OCI-LY7 (cell line): ENCODE results near the gene THAP8. TPM values are rescaled to one million over a fixed set of nuclear protein-coding genes. Genes with fewer than 3 reads are reported as not detected.

ENCODE experiments used
- BruUV-seq: library from RNA; stranded (reverse); fragments of 400-500 nt; replicated peaks from 2 replicates; lab custom pipeline; 2021; lab: Mats Ljungman, UMichigan
- CTCF ChIA-PET: fragments of 300-600 bp; sonication (Branson Sonifier 250); formaldehyde crosslinking; loops from one replicate; lab custom pipeline; 2022; ENCODE audit warnings: antibody characterized with exemption; ENCODE audit not compliant: unreplicated experiment; lab: Charles Lee
- POLR2A ChIA-PET: fragments of 300-600 bp; sonication (Branson Sonifier 250); formaldehyde crosslinking; loops from one replicate; lab custom pipeline; 2022; ENCODE audit warnings: antibody characterized with exemption; lab: Charles Lee
- DNase-seq: peaks from one replicate; pipeline ENCODE4 v3.0.0-alpha.2; 2015; ENCODE audit warnings: low spot score
- H2AFZ ChIP-seq: fragments of 200-600 bp; sonication (generic), shearing (Covaris generic); 2 replicates; pipeline ENCODE4 v1.6.1; 2014; ENCODE audit warnings: mild to moderate bottlenecking, antibody characterized with exemption, low read length, moderate library complexity
- H3K27ac ChIP-seq: fragments of 200-600 bp; sonication (generic); 2 replicates; pipeline ENCODE4 v1.5.1; 2014; ENCODE audit warnings: mixed run types, low read depth, mild to moderate bottlenecking, moderate library complexity, low read length, inconsistent platforms; ENCODE audit not compliant: poor library complexity, severe bottlenecking
- H3K36me3 ChIP-seq: fragments of 200-600 bp; sonication (generic); 2 replicates; pipeline ENCODE4 v1.6.1; 2014; ENCODE audit warnings: mild to moderate bottlenecking, antibody characterized with exemption, low read length, moderate library complexity, mixed read lengths; ENCODE audit not compliant: insufficient read depth
- H3K4me1 ChIP-seq: fragments of 200-600 bp; sonication (generic); 2 replicates; pipeline ENCODE4 v1.5.1; 2014; ENCODE audit warnings: mild to moderate bottlenecking, low read length; ENCODE audit not compliant: insufficient read depth, poor library complexity, severe bottlenecking
- H3K4me2 ChIP-seq: fragments of 200-600 bp; sonication (generic); 2 replicates; pipeline ENCODE4 v1.6.1; 2014; ENCODE audit warnings: mild to moderate bottlenecking, low read length
- H3K4me3 ChIP-seq: fragments of 200-600 bp; sonication (generic); 2 replicates; pipeline ENCODE4 v1.5.1; 2014; ENCODE audit warnings: mild to moderate bottlenecking, low read depth, low read length; ENCODE audit not compliant: poor library complexity, severe bottlenecking
- H3K79me2 ChIP-seq: fragments of 200-600 bp; sonication (generic); 2 replicates; pipeline ENCODE4 v1.6.1; 2016; ENCODE audit warnings: low read depth, mild to moderate bottlenecking, low read length, moderate library complexity, mixed read lengths; ENCODE audit not compliant: insufficient read depth
- H3K9me2 ChIP-seq: fragments of 200-600 bp; sonication (generic); 2 replicates; pipeline ENCODE4 v1.6.1; 2016; ENCODE audit warnings: mild to moderate bottlenecking, low read length, mixed read lengths; ENCODE audit not compliant: insufficient read depth
- H3K9me3 ChIP-seq: fragments of 200-600 bp; sonication (generic); 2 replicates; pipeline ENCODE4 v1.6.1; 2014; ENCODE audit warnings: mild to moderate bottlenecking, mixed run types, low read length, mixed read lengths
- H4K20me1 ChIP-seq: fragments of 200-600 bp; sonication (generic); 2 replicates; pipeline ENCODE4 v1.6.1; 2014; ENCODE audit warnings: mild to moderate bottlenecking, antibody characterized with exemption, low read length, moderate library complexity, mixed read lengths; ENCODE audit not compliant: insufficient read depth
- CTCF ChIP-seq: fragments of 200-600 bp; sonication (generic); conservative IDR thresholded peaks from 2 replicates; pipeline ENCODE4 v1.5.1; 2014; ENCODE audit warnings: mild to moderate bottlenecking, antibody characterized with exemption, low read length, moderate library complexity, mixed read lengths
- EZH2phosphoT487 ChIP-seq: fragments of 200-600 bp; sonication (generic); IDR thresholded peaks from 2 replicates; pipeline ENCODE4 v1.6.1; 2018; ENCODE audit warnings: low read depth, borderline replicate concordance, mild to moderate bottlenecking, mixed run types, antibody characterized with exemption, low read length, moderate library complexity, mixed read lengths
- intact Hi-C: fragments of 100-400 bp; cut with micrococcal nuclease; formaldehyde crosslinking; loops from one replicate; pipeline ENCODE4 v1.10.0; 2022; ENCODE audit not compliant: unreplicated experiment
- total RNA-seq, 2 experiments: library from RNA; depleted of rRNA in 1 of 2; stranded (reverse); fragments of >200 nt in 1 of 2; shearing (Covaris generic) in 1 of 2; gene quantifications; 2 replicates each; pipeline ENCODE4 v1.2.3, GENCODE V29; 2014 to 2022

THAP8 gene
- total RNA-seq, 2 experiments from 2014 or later = 7.3 TPM

DNA sequence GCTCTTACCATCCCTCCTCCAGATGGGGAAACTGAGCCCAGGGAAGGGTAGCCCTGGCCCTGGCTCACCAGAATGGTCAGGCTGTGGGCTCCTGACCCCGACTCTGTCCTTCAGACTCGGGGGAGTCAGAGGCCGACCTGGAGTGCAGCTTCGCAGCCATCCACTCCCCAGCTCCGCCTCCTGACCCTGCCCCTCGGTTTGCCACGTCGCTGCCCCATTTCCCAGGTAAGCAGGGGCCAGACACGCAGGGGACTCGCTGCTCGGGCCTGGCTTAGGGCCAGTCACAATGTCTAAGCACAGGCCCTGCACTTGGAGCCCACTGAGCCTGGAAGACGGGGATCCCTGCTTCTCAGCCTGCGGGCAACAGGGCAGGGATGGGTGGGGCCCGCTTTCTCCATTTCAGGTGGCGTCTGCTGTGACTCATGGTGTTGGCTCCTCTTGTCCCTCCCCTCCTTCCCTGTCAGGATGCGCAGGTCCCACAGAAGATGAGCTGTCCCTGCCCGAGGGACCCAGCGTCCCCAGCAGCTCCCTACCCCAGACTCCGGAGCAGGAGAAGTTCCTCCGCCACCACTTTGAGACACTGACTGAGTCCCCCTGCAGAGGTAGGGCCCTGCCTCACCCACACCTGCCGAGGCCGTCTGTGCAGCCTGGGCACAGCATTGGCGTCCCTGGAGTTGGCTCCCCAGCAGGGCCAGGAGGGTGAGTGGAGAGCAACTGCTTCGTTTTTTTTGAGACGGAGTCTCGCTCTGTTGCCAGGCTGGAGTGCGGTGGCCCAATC, 47.7 kb upstream of the THAP8 start:
- ChIA-PET POLR2A (interaction anchor here (0.6 kb wide), 1 partner anchor 465 kb away, joined by 3 read pairs; no protein-coding TSS in a partner anchor), CTCF (interaction anchor here (0.6 kb wide), 1 partner anchor 473 kb away, joined by 3 read pairs; the partner anchor contains the start of gene RBM42)
- BruUV-seq = no TSS peak
- Histone ChIP-seq H3K4me2 (no peak overlapping the region), H3K4me3 (no peak overlapping the region), H3K27ac (no peak overlapping the region), H2AFZ (no peak overlapping the region), H3K79me2 (no peaks in the 10 kb centered on the region), H4K20me1 (no peaks in the 10 kb centered on the region), H3K9me2 (no peaks in the 10 kb centered on the region), H3K36me3 (peaks cover 96% of the 10 kb centered on the region), H3K4me1 (no peaks in the 10 kb centered on the region), H3K9me3 (no peaks in the 10 kb centered on the region)
- intact Hi-C loops = no loop called here
- no peak for TF ChIP-seq CTCF
- no peak for TF ChIP-seq EZH2phosphoT487
- no peak for DNase-seq

GRCh38 chr19:36100476-36100875, 46.4 kb upstream of the THAP8 start:
- POLR2A ChIA-PET = no interaction called here

More at GRCh38 chr19:36100476-36100875, 46.4 kb upstream of the THAP8 start:
- Histone ChIP-seq H4K20me1 (no peaks in the 10 kb centered on the region), H3K4me3 (no peak overlapping the region), H2AFZ (no peak overlapping the region), H3K9me3 (no peaks in the 10 kb centered on the region), H3K4me2 (no peak overlapping the region), H3K27ac (no peak overlapping the region), H3K36me3 (peaks cover 94% of the 10 kb centered on the region), H3K9me2 (no peaks in the 10 kb centered on the region), H3K4me1 (no peaks in the 10 kb centered on the region), H3K79me2 (no peaks in the 10 kb centered on the region)
- BruUV-seq = no TSS peak
- intact Hi-C loops = no loop called here
- CTCF ChIA-PET = no interaction called here
- DNase-seq = no peak
- no peak for TF ChIP-seq CTCF
- no peak for TF ChIP-seq EZH2phosphoT487
